NCI-H2196 treated with DMSO at 0.1 percent for 48 hours (cell line): ENCODE data around the gene SLC27A4.

Source experiments
- DNase-seq: peaks from one replicate; lab custom pipeline; 2025; ENCODE audit not compliant: unreplicated experiment; lab: John Stamatoyannopoulos, UW

The SLC27A4 gene

DNA sequence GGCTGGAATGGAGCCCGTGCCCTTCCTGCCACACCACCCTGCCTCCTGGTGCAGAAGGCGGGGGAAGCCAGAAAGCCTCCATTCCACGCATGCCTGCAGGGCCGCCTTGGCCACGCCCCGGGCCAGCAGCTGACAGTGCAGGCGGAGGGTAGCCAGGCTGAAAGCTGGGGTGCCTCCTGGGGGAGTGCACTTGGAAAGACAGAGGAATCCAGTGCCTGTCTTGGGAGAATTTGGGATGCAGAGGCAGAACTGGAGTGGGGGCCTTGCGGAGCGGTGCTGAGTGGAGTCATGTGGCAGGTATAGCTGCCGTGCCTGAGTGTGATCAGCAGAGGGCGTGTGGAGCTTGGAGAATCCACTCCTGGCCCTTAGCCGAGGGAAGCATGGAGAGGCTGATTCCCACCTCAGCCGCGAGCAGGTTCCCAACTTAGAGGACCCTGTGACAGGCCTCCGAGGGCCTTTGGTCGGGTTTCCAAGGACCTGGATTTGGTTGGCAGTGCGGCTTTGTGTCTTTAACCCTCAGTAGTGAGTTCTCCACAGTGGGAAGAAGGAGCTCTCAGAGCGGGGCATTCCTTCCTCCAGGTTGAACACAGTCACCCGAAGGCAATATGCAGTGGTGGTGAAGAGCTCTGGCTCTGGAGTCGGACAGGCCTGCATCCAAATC lies 21.8 kb downstream of the SLC27A4 start:
- peak; percentile 84 for DNase-seq

GRCh38 chr9:128362774-128363173 lies 22.4 kb downstream of the SLC27A4 start:
- no peak for DNase-seq

- no peak for DNase-seq
These were observed 25.2 kb downstream of the SLC27A4 start for GRCh38 chr9:128365525-128365924.

GRCh38 chr9:128369024-128369706 lies 28.8 kb downstream of the SLC27A4 start:
- no peak for DNase-seq

- no peak for DNase-seq
These were observed 30.0 kb downstream of the SLC27A4 start for GRCh38 chr9:128370367-128370751.

- peak; percentile 92 for DNase-seq
These were observed 30.7 kb downstream of the SLC27A4 start, which contains the start of gene URM1 for GRCh38 chr9:128370752-128371629. TSS of gene URM1 (plus strand) at chr9:128371374. CDS start at chr9:128371381, 7 bp downstream.

GRCh38 chr9:128371630-128372117 lies 31.3 kb downstream of the SLC27A4 start:
- DNase-seq, result no peak

GRCh38 chr9:128372188-128372641 lies 31.9 kb downstream of the SLC27A4 start:
- DNase-seq, result peak; percentile 39

DNA sequence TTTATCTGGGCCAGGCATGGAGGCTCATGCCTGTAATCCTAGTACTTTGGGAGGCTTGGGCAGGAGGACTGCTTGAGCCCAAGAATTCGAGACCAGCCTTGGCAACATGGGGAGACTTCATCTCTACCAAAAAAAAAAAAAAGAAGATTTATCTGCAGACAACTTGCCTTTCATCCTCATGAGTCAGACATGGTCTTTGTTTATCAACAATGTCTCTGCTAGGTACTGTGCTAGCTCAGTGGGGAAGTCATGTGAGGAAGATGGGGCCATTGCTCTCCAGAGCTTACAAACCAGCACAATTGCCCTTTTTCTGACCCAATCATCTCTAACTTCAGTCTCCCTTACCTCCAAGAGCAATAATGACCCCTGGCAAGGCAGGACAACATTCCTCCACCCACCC lies 32.5 kb downstream of the SLC27A4 start:
- no peak for DNase-seq

DNA sequence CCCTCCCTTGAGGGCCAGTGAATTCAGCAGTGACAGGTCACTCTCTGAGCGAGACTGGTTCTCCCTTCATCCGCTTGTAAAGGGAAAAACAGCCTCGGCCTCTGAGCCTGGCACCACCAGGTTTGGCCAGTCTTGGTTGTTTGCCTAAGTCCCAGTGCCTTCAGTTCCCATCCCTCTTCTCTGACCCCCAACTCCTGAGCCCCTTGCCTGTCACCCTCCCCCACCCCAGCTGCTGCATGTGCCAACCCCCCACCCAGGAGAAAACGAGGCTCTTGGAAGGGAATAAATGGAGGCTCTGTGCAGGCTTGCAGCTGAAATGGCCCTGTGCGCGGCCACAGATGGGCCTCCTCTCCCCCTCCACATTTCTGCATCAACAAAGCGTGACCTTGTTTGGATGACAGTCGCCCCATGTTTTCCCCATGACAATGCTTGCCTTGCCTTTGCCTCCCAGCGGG lies 33.9 kb downstream of the SLC27A4 start:
- DNase-seq, result no peak

DNA sequence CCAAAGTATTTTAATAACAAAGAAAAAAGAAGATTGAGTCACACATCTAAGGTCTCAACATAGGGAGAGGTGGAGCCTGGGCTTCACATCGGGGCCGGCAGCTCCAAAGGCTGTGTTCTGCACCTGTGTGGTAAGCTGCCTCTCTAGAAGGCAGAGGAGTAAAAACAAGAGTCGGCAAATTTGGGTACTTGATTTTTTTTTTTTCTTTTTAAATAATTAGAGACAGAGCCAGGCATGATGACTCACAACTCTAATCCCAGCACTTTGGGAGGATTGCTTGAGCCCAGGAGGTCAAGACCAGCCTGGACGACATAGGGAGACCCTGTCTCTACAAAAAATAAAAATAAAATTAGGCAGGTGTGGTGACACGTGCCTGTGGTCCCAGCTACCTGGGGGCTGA lies 35.5 kb downstream of the SLC27A4 start:
- no peak for DNase-seq

GRCh38 chr9:128382261-128382660 lies 41.9 kb downstream of the SLC27A4 start:
- no peak for DNase-seq

GRCh38 chr9:128383007-128383753 lies 42.9 kb downstream of the SLC27A4 start:
- no peak for DNase-seq

- no peak for DNase-seq
These were observed 43.5 kb downstream of the SLC27A4 start for GRCh38 chr9:128383791-128384190.

GRCh38 chr9:128384801-128385495 lies 44.6 kb downstream of the SLC27A4 start:
- no peak for DNase-seq

DNA sequence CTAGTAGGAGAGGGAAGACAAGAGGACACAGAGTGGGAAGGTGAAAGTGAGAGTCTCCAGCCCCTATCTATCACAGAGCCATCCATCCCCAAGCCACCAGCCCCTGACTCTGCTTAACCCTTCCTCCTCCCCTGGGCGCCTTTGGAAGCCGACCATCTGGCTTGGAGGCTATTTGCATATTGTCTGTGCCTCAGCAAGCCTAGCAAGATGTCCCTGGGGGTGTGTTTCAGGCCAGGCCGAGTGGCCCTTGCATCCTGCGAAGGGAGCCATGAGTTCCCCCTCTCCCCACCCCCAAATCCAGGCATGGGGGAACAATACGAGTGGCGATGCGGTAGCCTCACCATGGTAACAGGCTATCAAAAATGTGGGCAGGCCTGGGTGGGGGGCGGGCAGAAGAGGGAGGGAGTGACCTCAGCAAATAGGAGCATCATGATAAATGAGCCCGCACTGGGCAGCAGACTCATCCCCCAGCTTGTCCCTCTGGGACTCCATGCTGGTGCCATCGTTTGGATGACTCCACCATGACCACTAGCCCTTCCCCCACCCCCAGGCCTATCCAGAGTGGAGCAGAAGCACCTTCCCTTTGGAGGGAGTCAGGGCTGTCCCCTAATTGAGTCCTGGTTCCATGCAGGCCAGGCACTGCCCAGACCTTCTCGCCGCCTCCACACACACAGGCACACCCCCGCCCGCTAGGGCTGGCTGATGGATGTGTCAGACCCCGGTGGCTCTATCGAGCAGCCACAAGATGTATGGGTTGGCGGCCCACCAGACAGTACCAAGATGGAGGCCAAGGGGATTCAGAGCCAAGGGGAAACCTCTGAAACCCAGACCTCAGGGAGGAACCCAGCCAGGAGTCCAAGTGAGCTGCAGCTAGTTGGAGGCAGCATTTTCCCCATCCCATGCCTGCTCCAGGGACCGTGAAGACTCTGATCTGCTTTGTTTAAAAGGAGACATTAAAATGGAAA lies 45.5 kb downstream of the SLC27A4 start:
- no peak for DNase-seq

GRCh38 chr9:128388150-128388549 lies 47.8 kb downstream of the SLC27A4 start:
- no peak for DNase-seq

DNA sequence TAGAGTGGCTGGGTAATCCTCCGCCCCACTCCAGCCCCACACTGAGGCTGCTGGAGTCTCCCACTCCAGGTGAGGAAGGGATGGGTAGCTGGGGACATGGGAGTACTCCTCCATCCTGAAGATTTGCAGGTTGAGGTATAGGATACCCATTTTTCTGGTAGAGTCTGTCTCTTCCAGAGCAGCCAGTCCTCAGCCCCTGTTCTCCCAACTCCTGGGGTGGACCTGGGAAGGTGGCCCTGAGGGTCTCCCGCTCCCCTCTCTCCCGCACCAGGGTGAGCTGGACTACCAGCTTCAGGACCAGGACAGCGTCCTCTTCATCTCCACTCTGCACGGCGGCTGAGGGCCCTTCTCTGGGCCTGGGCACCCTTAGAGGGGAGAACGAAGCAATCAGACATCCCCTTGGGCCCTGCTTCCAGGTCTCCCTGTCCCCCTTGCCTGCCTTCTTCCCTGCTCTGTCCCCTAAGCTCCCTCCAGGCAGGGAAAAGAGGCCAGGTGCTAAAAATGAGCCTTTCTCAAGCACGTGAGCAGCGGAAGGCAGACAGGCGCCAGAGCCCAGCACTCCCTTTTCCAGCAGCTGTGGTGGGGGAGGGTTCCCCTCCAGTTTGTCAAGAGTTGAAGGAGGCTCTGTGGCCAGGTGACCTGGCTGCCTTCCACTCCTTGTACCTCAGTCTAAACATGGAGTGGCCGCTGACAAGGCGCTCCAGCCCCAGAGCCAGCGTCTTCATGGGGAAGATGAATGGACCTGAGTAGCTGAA lies 49.2 kb downstream of the SLC27A4 start:
- DNase-seq, result peak; percentile 81
